WTC11 (cell line): Measurements from ENCODE around the gene SLC38A10.

Experiments used
- CREM ChIP-seq: sonication (generic); formaldehyde crosslinking; IDR thresholded peaks from 2 replicates; pipeline ENCODE4 v1.8.1; 2022; ENCODE audit warnings: mild to moderate bottlenecking, missing genetic modification reagents, moderate library complexity
- ESRRA ChIP-seq: sonication (generic); formaldehyde crosslinking; IDR thresholded peaks from 2 replicates; pipeline ENCODE4 v1.8.1; 2022; ENCODE audit warnings: mild to moderate bottlenecking, missing genetic modification reagents, borderline replicate concordance
- SMAD3 ChIP-seq: sonication (generic); formaldehyde crosslinking; IDR thresholded peaks from 2 replicates; pipeline ENCODE4 v1.8.0; 2022; ENCODE audit warnings: missing genetic modification reagents, mild to moderate bottlenecking, borderline replicate concordance
- TF ChIP-seq, protein P1 (sequence below): sonication (generic); formaldehyde crosslinking; IDR thresholded peaks from 2 replicates; pipeline ENCODE4 v1.8.0; 2022; ENCODE audit warnings: missing genetic modification reagents

DNA sequence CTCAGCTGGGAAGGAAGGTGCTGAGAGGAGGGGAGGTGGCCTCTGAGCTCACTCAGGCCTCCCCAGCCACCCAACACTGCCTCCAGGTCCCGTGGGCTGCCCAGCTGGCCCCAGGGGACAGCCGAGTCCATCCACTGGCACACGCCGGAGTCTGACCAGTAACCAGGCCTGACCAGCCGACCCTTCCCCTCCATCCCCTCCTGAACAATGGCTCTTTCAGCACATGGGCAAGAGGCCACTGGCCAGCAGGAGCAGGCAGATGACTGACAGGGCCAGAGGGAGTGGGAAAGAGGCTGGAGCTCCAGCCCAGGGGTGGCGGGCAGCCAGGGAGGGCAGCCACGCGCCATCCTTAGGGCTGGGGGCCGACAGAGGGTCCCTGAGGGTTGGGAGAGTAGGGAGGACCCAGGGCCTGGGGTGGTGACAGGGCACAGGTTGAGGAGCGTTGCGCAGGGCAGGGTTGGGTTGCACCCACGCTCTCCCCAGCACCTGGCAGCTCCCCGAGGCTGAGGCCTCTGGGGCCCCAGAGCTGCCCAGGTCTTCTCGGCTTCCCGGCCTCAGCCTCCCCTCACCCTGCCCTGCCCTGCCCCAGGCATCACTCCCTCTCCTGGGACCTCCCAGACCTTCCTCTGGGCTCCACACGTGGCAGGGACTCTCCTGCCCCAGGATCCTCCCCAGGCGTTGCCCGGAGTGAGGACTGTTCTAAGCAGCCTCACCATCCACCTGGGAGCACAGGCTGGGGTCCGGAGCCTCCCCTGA is 20.2 kb upstream of the SLC38A10 start:
- TF ChIP-seq, protein P1, sequence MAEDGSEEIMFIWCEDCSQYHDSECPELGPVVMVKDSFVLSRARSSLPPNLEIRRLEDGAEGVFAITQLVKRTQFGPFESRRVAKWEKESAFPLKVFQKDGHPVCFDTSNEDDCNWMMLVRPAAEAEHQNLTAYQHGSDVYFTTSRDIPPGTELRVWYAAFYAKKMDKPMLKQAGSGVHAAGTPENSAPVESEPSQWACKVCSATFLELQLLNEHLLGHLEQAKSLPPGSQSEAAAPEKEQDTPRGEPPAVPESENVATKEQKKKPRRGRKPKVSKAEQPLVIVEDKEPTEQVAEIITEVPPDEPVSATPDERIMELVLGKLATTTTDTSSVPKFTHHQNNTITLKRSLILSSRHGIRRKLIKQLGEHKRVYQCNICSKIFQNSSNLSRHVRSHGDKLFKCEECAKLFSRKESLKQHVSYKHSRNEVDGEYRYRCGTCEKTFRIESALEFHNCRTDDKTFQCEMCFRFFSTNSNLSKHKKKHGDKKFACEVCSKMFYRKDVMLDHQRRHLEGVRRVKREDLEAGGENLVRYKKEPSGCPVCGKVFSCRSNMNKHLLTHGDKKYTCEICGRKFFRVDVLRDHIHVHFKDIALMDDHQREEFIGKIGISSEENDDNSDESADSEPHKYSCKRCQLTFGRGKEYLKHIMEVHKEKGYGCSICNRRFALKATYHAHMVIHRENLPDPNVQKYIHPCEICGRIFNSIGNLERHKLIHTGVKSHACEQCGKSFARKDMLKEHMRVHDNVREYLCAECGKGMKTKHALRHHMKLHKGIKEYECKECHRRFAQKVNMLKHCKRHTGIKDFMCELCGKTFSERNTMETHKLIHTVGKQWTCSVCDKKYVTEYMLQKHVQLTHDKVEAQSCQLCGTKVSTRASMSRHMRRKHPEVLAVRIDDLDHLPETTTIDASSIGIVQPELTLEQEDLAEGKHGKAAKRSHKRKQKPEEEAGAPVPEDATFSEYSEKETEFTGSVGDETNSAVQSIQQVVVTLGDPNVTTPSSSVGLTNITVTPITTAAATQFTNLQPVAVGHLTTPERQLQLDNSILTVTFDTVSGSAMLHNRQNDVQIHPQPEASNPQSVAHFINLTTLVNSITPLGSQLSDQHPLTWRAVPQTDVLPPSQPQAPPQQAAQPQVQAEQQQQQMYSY (CRISPR knock-in tag) = no peak
- no peak for TF ChIP-seq SMAD3 (CRISPR knock-in tag)
- TF ChIP-seq ESRRA (CRISPR knock-in tag) = no peak
- no peak for TF ChIP-seq CREM (CRISPR knock-in tag)
